KMS-11 (cell line): ENCODE measurements around the gene PRRC2B.

ENCODE experiments used
- H2AFZ ChIP-seq: fragments of 200-600 bp; sonication (generic); 2 replicates; pipeline ENCODE4 v1.6.1; 2016; ENCODE audit warnings: antibody characterized with exemption, mixed run types, low read depth
- H3K27ac ChIP-seq: fragments of 200-600 bp; sonication (generic); 2 replicates; pipeline ENCODE4 v1.6.1; 2016; ENCODE audit warnings: mild to moderate bottlenecking, mixed run types
- H3K27me3 ChIP-seq: fragments of 200-600 bp; sonication (generic); 2 replicates; pipeline ENCODE4 v1.6.1; 2017; ENCODE audit warnings: mild to moderate bottlenecking, low read depth, mixed run types, moderate library complexity; ENCODE audit not compliant: insufficient read depth
- H3K36me3 ChIP-seq: fragments of 200-600 bp; sonication (generic); 2 replicates; pipeline ENCODE4 v1.6.1; 2017; ENCODE audit warnings: mild to moderate bottlenecking, mixed run types; ENCODE audit not compliant: insufficient read depth
- H3K4me1 ChIP-seq: fragments of 200-600 bp; sonication (generic); 2 replicates; pipeline ENCODE4 v1.6.1; 2016; ENCODE audit warnings: mild to moderate bottlenecking, low read depth, mixed run types; ENCODE audit not compliant: poor library complexity, severe bottlenecking
- H3K4me2 ChIP-seq: fragments of 200-600 bp; sonication (generic); 2 replicates; pipeline ENCODE4 v1.7.0; 2016; ENCODE audit warnings: mild to moderate bottlenecking, mixed run types
- H3K4me3 ChIP-seq: fragments of 200-600 bp; sonication (generic); IDR thresholded peaks from 2 replicates; pipeline ENCODE4 v1.6.1; 2017; ENCODE audit warnings: low read depth, low read length, mixed read lengths; ENCODE audit not compliant: insufficient read depth
- H3K79me2 ChIP-seq: fragments of 200-600 bp; sonication (generic); 2 replicates; pipeline ENCODE4 v1.6.1; 2016; ENCODE audit warnings: low read depth, mixed run types; ENCODE audit not compliant: insufficient read depth
- H3K9ac ChIP-seq: fragments of 200-600 bp; sonication (generic); 2 replicates; pipeline ENCODE4 v1.6.1; 2016; ENCODE audit warnings: mild to moderate bottlenecking, mixed run types
- H4K20me1 ChIP-seq: fragments of 200-600 bp; sonication (generic); 2 replicates; pipeline ENCODE4 v1.6.1; 2016; ENCODE audit warnings: mild to moderate bottlenecking, mixed run types; ENCODE audit not compliant: insufficient read depth
- CTCF ChIP-seq: fragments of 200-600 bp; sonication (generic); conservative IDR thresholded peaks from 2 replicates; pipeline ENCODE4 v1.6.1; 2017; ENCODE audit warnings: low read depth, mild to moderate bottlenecking, antibody characterized with exemption, low read length, moderate library complexity, mixed read lengths

PRRC2B gene

GRCh38 chr9:131483319-131484050, 89.6 kb downstream of the PRRC2B start:
- TF ChIP-seq CTCF: no peak

GRCh38 chr9:131484051-131484445, 90.2 kb downstream of the PRRC2B start:
- Histone ChIP-seq H3K4me1 (no peaks in the 10 kb centered on the region), H3K27ac (no peak overlapping the region), H4K20me1 (no peaks in the 10 kb centered on the region), H3K4me2 (no peak overlapping the region), H2AFZ (no peak overlapping the region), H3K27me3 (no peaks in the 10 kb centered on the region), H3K4me3 (no peak overlapping the region), H3K9ac (no peak overlapping the region), H3K79me2 (no peaks in the 10 kb centered on the region), H3K36me3 (peaks cover 6% of the 10 kb centered on the region; the same call in 1 of the 2 replicates)
- TF ChIP-seq CTCF: no peak

More at GRCh38 chr9:131483319-131484050, 89.6 kb downstream of the PRRC2B start:
- Histone ChIP-seq H3K4me1 (no peaks in the 10 kb centered on the region), H3K9ac (no peak overlapping the region), H3K79me2 (no peaks in the 10 kb centered on the region), H2AFZ (no peak overlapping the region), H4K20me1 (no peaks in the 10 kb centered on the region), H3K27me3 (no peaks in the 10 kb centered on the region), H3K4me2 (no peak overlapping the region), H3K27ac (no peak overlapping the region), H3K4me3 (no peak overlapping the region), H3K36me3 (peaks cover 6% of the 10 kb centered on the region; the same call in 1 of the 2 replicates)

GRCh38 chr9:131484560-131485185, 90.8 kb downstream of the PRRC2B start:
- H3K79me2 ChIP-seq: no peaks in the 10 kb centered on the region
- no peak overlapping the region for H3K4me2 ChIP-seq
- peaks cover 6% of the 10 kb centered on the region; the same call in 1 of the 2 replicates for H3K36me3 ChIP-seq
- no peaks in the 10 kb centered on the region for H3K27me3 ChIP-seq
- no peak for TF ChIP-seq CTCF
- no peak overlapping the region for H3K4me3 ChIP-seq
- no peaks in the 10 kb centered on the region for H3K4me1 ChIP-seq
- H3K27ac ChIP-seq: no peak overlapping the region
- no peak overlapping the region for H3K9ac ChIP-seq
- no peak overlapping the region for H2AFZ ChIP-seq
- no peaks in the 10 kb centered on the region for H4K20me1 ChIP-seq

GRCh38 chr9:131485206-131485605, 91.3 kb downstream of the PRRC2B start:
- H2AFZ ChIP-seq: no peak overlapping the region
- H4K20me1 ChIP-seq: no peaks in the 10 kb centered on the region
- no peaks in the 10 kb centered on the region for H3K79me2 ChIP-seq
- no peak overlapping the region for H3K9ac ChIP-seq
- peaks cover 9% of the 10 kb centered on the region; the same call in 1 of the 2 replicates for H3K36me3 ChIP-seq
- H3K4me2 ChIP-seq: no peak overlapping the region
- no peak overlapping the region for H3K4me3 ChIP-seq
- TF ChIP-seq CTCF: no peak
- H3K4me1 ChIP-seq: no peaks in the 10 kb centered on the region
- H3K27me3 ChIP-seq: no peaks in the 10 kb centered on the region
- no peak overlapping the region for H3K27ac ChIP-seq
